Testis (tissue), 3 donors: Measurements from ENCODE around the gene ZFYVE28. TPM values are rescaled to one million over a fixed set of nuclear protein-coding genes. Genes with fewer than 3 reads are reported as not detected.
"Not testable (repeated sequence)": the region's sequence is repeated elsewhere in the genome, so short reads cannot be mapped to it uniquely, and the experiment has no call there.

Experiments used
- DNase-seq: peaks from one replicate; pipeline ENCODE4 v3.0.0-alpha.2; 2019
- H3K27ac ChIP-seq, 2 donors: fragments of 200-600 bp; sonication (generic); one replicate each; pipeline ENCODE4 v1.5.1; 2019
- H3K27me3 ChIP-seq: fragments of 200-600 bp; sonication (generic); one replicate; pipeline ENCODE4 v1.5.1; 2019
- H3K36me3 ChIP-seq: fragments of 200-600 bp; sonication (generic); one replicate; pipeline ENCODE4 v1.5.1; 2017; ENCODE audit warnings: low read depth; ENCODE audit errors: missing control alignments
- H3K4me1 ChIP-seq: fragments of 200-600 bp; sonication (generic); one replicate; pipeline ENCODE4 v1.5.1; 2019
- H3K4me3 ChIP-seq, 2 donors: fragments of 200-600 bp; sonication (generic); one replicate each; pipeline ENCODE4 v1.5.1; 2017 to 2019
- H3K9me3 ChIP-seq: fragments of 200-600 bp; sonication (generic); one replicate; pipeline ENCODE4 v1.5.1; 2017
- CTCF ChIP-seq, 3 experiments: fragments of 450-650 bp in 2 of 3; fragments of 200-600 bp in 1 of 3; sonication (generic) in 1 of 3; IDR thresholded peaks; one replicate each; pipeline ENCODE4 v1.5.1; 2016 to 2019; ENCODE audit warnings: antibody characterized with exemption in 3 of 3, mild to moderate bottlenecking in 2 of 3, moderate library complexity in 1 of 3
- POLR2A ChIP-seq: fragments of 450-650 bp; IDR thresholded peaks from one replicate; pipeline ENCODE4 v1.6.1; 2017; ENCODE audit warnings: antibody characterized with exemption, mild to moderate bottlenecking, moderate library complexity
- WGBS, 2 donors: methylation state at CpG; one replicate each; pipeline ENCODE4 v1.1.5; 2018; 5-methylcytosine and 5-hydroxymethylcytosine counted together
- intact Hi-C: fragments of 100-400 bp; cut with DNase I; formaldehyde crosslinking; loops from one replicate; pipeline ENCODE4 v1.15.1; 2023; ENCODE audit warnings: low total_unique reads
- polyA plus RNA-seq: library from polyadenylated mRNA; stranded (reverse); fragments of 350-450 nt; fragmentation: Illumina TruSeq; extraction: RNeasy Lipid Tissue Mini Kit (QIAGEN cat#74804); gene quantifications from one replicate; pipeline ENCODE4 v1.2.3, GENCODE V29; 2014; ENCODE audit warnings: low read depth, low replicate concordance; ENCODE audit not compliant: insufficient read depth
- total RNA-seq, 2 donors: library from RNA; depleted of rRNA; stranded (reverse); fragments of >200 nt; gene quantifications; one replicate each; pipeline ENCODE4 v1.2.3, GENCODE V29; 2016

Gene ZFYVE28
- total and polyA plus RNA-seq, 3 donors from 2014 or later = 14.7 to 55.3 (median 40.5) TPM

DNA sequence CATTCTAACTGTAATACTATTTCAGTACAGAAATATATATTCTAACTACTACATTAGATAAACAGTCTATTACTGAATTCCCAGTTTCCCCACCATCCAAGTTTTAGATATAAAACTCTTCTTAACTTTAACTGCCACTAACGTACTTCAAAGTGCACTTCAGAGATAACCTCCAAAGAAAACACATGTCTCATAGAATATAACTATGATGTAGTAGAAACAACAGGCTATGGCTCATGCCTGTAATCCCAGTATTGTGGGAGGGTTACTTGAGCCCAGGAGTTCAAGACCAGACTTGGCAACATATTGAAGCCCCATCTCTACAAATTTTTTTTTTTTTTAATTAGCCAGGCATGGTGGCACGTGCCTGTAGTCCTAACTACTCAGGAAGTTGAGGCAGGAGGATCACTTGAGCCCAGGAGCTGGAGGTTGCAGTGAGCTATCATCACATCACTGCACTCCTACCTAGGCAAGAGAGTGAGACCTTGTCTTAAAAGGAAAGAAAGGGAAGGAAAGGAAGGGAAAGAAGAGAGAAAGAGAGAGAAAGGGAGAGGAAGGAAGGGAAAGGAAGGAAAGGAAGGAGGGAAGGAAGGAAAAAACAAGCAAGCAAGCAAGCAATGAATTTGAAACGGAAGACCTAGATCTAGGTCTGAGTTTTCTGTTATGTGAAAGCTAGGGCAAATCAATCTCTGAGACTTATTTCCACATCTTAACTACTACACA, 181.3 kb downstream of the ZFYVE28 start:
- Histone ChIP-seq H3K4me1 (peaks cover 23% of the 10 kb centered on the region), H3K27me3 (no peaks in the 10 kb centered on the region), H3K4me3 (no peak overlapping the region), H3K36me3 (no peaks in the 10 kb centered on the region), H3K9me3 (no peaks in the 10 kb centered on the region), H3K27ac (peak overlapping the region; percentile 12 to 14)
- no peak for DNase-seq
- intact Hi-C loops = no loop called here
- WGBS, 2 donors = 29 to 65% methylated on average over 3 of the region's 3 CpGs
- TF ChIP-seq CTCF (IDR thresholded peaks at IDR 0.05) (no peak), POLR2A (no peak)

GRCh38 chr4:2231082-2231481, 187.4 kb downstream of the ZFYVE28 start:
- TF ChIP-seq CTCF (IDR thresholded peaks at IDR 0.05) (no peak), POLR2A (no peak)
- DNase-seq = no peak
- H3K27me3 ChIP-seq = no peaks in the 10 kb centered on the region
- no peaks in the 10 kb centered on the region for H3K36me3 ChIP-seq
- H3K9me3 ChIP-seq = no peaks in the 10 kb centered on the region
- no peak overlapping the region for H3K27ac ChIP-seq
- H3K4me1 ChIP-seq = peaks cover 3% of the 10 kb centered on the region
- 98 to 99% methylated on average over 6 of the region's 6 CpGs for WGBS, 2 donors
- intact Hi-C loops = no loop called here
- H3K4me3 ChIP-seq = no peak overlapping the region

GRCh38 chr4:2226261-2226660, 192.2 kb downstream of the ZFYVE28 start:
- Histone ChIP-seq H3K27ac (no peak overlapping the region), H3K9me3 (no peaks in the 10 kb centered on the region), H3K4me1 (no peaks in the 10 kb centered on the region), H3K4me3 (no peak overlapping the region), H3K27me3 (no peaks in the 10 kb centered on the region), H3K36me3 (no peaks in the 10 kb centered on the region)
- no peak for TF ChIP-seq POLR2A
- TF ChIP-seq CTCF (IDR thresholded peaks at IDR 0.05) = no peak
- WGBS, 2 donors = 62 to 67% methylated on average over 2 of the region's 2 CpGs
- DNase-seq = no peak
- intact Hi-C loops = no loop called here

- intact Hi-C loops = no loop called here
- TF ChIP-seq POLR2A (no peak), CTCF (IDR thresholded peaks at IDR 0.05) (no peak)
- Histone ChIP-seq H3K9me3 (no peaks in the 10 kb centered on the region), H3K27me3 (no peaks in the 10 kb centered on the region), H3K36me3 (no peaks in the 10 kb centered on the region), H3K4me1 (no peaks in the 10 kb centered on the region), H3K4me3 (no peak overlapping the region), H3K27ac (no peak overlapping the region)
- 64 to 85% methylated on average over 2 of the region's 2 CpGs for WGBS, 2 donors
- DNase-seq = peak; percentile 36
Measured at GRCh38 chr4:2222838-2223237, 195.6 kb downstream of the ZFYVE28 start.

GRCh38 chr4:2221378-2221777, 197.1 kb downstream of the ZFYVE28 start:
- H3K36me3 ChIP-seq, H3K4me1 ChIP-seq, H3K9me3 ChIP-seq, H3K27me3 ChIP-seq, DNase-seq, H3K4me3 ChIP-seq, H3K27ac ChIP-seq, intact Hi-C loops: not testable (repeated sequence)
- 69 to 74% methylated on average over 4 of the region's 4 CpGs for WGBS, 2 donors
